SU-DHL-6 (cell line): ENCODE data around the gene ADAT3.

Experiments
- H2AFZ ChIP-seq: fragments of 200-600 bp; sonication (generic); 2 replicates; pipeline ENCODE4 v1.6.1; 2014; ENCODE audit warnings: low read depth, mild to moderate bottlenecking, moderate library complexity, mixed read lengths, antibody characterized with exemption, low read length; ENCODE audit not compliant: severe bottlenecking
- H3F3A ChIP-seq: fragments of 200-600 bp; shearing (Covaris generic); 2 replicates; pipeline ENCODE4 v1.6.0; 2016; ENCODE audit warnings: antibody characterized with exemption, mild to moderate bottlenecking; ENCODE audit not compliant: insufficient read depth
- H3K27ac ChIP-seq: fragments of 200-600 bp; sonication (generic); 2 replicates; pipeline ENCODE4 v1.5.1; 2016; ENCODE audit warnings: low read depth, mild to moderate bottlenecking, low read length, moderate library complexity, mixed read lengths
- H3K27me3 ChIP-seq: fragments of 200-600 bp; sonication (generic), shearing (Covaris generic); 2 replicates; pipeline ENCODE4 v1.6.0; 2014; ENCODE audit warnings: mild to moderate bottlenecking, low read length
- H3K36me3 ChIP-seq: fragments of 200-600 bp; sonication (generic); 2 replicates; pipeline ENCODE4 v1.6.1; 2014; ENCODE audit warnings: mild to moderate bottlenecking, low read length, mixed read lengths
- H3K4me2 ChIP-seq: fragments of 300-600, 200-600 bp; shearing (Covaris generic), sonication (generic); 2 replicates; pipeline ENCODE4 v1.6.0; 2014; ENCODE audit warnings: low read length, low read depth, mild to moderate bottlenecking; ENCODE audit not compliant: poor library complexity, severe bottlenecking
- H3K4me3 ChIP-seq: fragments of 200-600 bp; sonication (generic); 2 replicates; pipeline ENCODE4 v1.5.1; 2014; ENCODE audit warnings: antibody characterized with exemption, low read length, mild to moderate bottlenecking, mixed read lengths; ENCODE audit not compliant: insufficient read depth, poor library complexity, severe bottlenecking
- H3K79me2 ChIP-seq: fragments of 200-600 bp; sonication (generic); 2 replicates; pipeline ENCODE4 v1.6.1; 2014; ENCODE audit warnings: mild to moderate bottlenecking, low read length, moderate library complexity; ENCODE audit not compliant: insufficient read depth
- H3K9ac ChIP-seq: fragments of 200-600 bp; sonication (generic); 2 replicates; pipeline ENCODE4 v1.7.0; 2014; ENCODE audit warnings: mild to moderate bottlenecking, low read length
- H3K9me2 ChIP-seq: fragments of 200-600 bp; sonication (generic); replicated peaks from 2 replicates; pipeline ENCODE4 v1.6.1; 2014; ENCODE audit warnings: low read length; ENCODE audit not compliant: insufficient read depth
- H3K9me3 ChIP-seq: fragments of 200-600 bp; sonication (generic); 2 replicates; pipeline ENCODE4 v1.6.1; 2014; ENCODE audit warnings: low read length, mixed read lengths; ENCODE audit not compliant: insufficient read depth
- H4K20me1 ChIP-seq: fragments of 200-600 bp; sonication (generic); 2 replicates; pipeline ENCODE4 v1.6.1; 2014; ENCODE audit warnings: low read depth, mild to moderate bottlenecking, antibody characterized with exemption, low read length, moderate library complexity, mixed read lengths
- CTCF ChIP-seq: fragments of 200-600 bp; sonication (generic); IDR thresholded peaks from one replicate; pipeline ENCODE4 v1.5.1; 2017; ENCODE audit warnings: antibody characterized with exemption, mild to moderate bottlenecking, low read length, moderate library complexity; ENCODE audit not compliant: insufficient read depth, poor library complexity, severe bottlenecking
- EZH2phosphoT487 ChIP-seq: fragments of 200-600 bp; sonication (generic), shearing (Covaris generic); conservative IDR thresholded peaks from 2 replicates; pipeline ENCODE4 v1.6.1; 2018; ENCODE audit warnings: mild to moderate bottlenecking, antibody characterized with exemption, low read length, moderate library complexity, mixed read lengths

ADAT3 gene

DNA sequence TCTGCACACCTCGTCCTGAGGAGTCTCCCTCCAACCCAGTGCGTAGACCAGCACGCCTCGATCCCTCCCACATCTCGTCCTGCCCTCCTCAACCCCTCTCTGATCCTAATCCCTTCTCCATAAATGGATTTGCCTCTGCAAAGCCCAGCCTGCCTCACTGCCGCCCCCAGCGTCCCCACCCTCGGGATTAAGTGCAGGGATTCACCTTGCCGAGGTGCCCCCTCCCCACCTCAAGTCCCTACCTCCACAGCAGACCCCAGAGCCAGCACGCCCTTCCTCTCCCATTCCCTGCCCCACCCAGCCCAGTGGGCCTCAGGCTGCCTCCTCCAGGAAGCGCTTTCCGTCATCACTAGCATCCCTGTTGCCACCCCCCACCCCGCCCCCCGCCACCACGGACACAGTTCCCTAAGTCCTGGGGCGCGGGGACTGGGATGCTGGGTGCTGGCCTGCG lies 45.8 kb upstream of the ADAT3 start:
- Histone ChIP-seq H3K4me2 (no peak overlapping the region), H2AFZ (no peak overlapping the region), H3K27ac (no peak overlapping the region), H3K4me3 (no peak overlapping the region), H3K9me3 (no peaks in the 10 kb centered on the region), H3K36me3 (no peaks in the 10 kb centered on the region), H3K9ac (no peak overlapping the region), H3F3A (peaks cover 16% of the 10 kb centered on the region; the same call in 1 of the 2 replicates), H3K79me2 (peaks cover 62% of the 10 kb centered on the region), H3K9me2 (no peaks in the 10 kb centered on the region), H4K20me1 (peaks cover 6% of the 10 kb centered on the region; the same call in 1 of the 2 replicates), H3K27me3 (no peaks in the 10 kb centered on the region)
- no peak for TF ChIP-seq CTCF
- TF ChIP-seq EZH2phosphoT487, result no peak

DNA sequence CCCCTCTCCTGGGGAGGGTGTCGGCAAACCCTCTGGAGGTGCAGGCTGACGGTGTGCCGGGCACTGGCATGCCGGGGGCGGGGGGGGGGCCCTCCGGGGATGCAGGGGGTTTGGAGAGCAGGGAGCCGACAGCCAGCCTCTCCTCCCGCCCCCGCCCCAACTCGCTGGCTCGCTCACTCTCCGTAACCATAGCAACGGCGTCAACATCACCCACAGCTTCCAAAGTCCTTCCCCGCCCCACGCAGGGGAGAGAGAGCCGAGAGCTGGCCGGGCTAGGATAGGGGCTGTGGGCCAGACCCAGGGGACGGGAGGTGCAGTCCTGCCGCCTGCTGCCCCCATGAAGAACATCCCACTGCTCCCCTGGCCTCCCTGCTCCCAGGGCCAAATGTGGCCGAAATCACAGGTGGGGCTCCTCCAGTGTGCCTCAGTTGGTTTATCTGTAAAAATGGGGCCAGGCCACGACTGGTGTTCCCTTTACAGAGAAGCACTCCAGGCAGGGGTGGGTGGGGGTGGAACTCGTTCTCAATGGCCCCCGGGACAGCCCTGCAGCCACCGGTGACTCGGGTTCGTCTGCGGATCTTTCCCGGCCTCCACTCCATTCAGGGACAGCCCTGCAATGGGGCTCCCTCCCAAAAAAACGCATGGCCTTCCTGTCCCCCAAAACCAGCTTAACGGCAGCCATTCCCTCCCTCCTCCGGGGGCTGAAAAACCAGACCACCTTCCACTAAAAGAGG lies 45.0 kb upstream of the ADAT3 start:
- Histone ChIP-seq H3K27ac (no peak overlapping the region), H3K79me2 (peaks cover 58% of the 10 kb centered on the region)
- no peak for TF ChIP-seq EZH2phosphoT487
- no peak for TF ChIP-seq CTCF

DNA sequence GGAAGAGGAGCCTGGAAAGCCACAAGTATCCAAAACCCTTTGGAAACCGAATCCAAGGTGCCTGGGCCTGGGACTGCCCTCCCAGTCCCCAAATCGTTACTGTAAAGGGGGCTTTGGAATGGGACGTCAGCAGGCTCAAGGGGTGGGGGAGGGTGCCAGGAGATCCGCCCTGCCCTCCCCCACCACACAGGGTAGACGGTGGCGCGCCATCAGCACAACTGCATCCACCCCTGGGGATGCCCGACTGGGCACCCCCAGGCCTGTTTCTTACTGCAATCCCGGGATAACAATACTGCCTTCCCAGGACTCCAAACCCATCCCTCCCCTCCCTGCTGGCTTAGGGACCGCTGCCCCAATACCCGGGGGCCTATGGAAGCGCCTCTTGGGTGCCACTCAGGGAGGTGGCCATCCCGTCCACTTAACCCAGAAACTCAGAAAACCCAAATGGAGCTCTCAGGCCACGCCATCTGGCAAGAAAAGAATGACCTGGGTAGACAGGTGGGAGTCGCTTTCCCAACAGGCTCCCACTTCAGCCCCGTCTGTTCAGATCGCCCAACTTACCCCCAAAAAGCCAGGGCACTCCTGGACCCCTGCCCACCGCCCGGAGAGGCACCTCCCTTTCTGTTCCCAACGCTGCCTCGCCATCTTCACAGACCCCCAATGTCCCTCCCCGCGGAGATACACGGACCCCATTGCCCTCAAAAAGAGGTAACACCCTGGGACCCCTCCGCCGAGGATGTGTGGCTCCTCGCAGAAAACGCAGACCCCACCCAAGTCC lies 44.2 kb upstream of the ADAT3 start:
- H3K27ac ChIP-seq, result no peak overlapping the region

More for the DNA sequence above, 45.0 kb upstream of the ADAT3 start:
- Histone ChIP-seq H3K4me3 (peak overlapping the region; percentile 95), H3K27me3 (no peaks in the 10 kb centered on the region), H2AFZ (no peak overlapping the region), H3K36me3 (no peaks in the 10 kb centered on the region), H3K4me2 (peak overlapping the region; percentile 66), H3K9me3 (no peaks in the 10 kb centered on the region), H3K9me2 (no peaks in the 10 kb centered on the region), H3F3A (peaks cover 17% of the 10 kb centered on the region; the same call in 1 of the 2 replicates), H4K20me1 (peaks cover 6% of the 10 kb centered on the region; the same call in 1 of the 2 replicates), H3K9ac (peak overlapping the region; percentile 75)

More for the DNA sequence above, 44.2 kb upstream of the ADAT3 start:
- Histone ChIP-seq H3K4me2 (peak overlapping the region; percentile 66), H3K27me3 (no peaks in the 10 kb centered on the region), H3K4me3 (peak overlapping the region; percentile 95), H3K9me2 (no peaks in the 10 kb centered on the region), H2AFZ (no peak overlapping the region), H3K9me3 (no peaks in the 10 kb centered on the region), H3K79me2 (peaks cover 51% of the 10 kb centered on the region), H3K36me3 (no peaks in the 10 kb centered on the region), H4K20me1 (peaks cover 6% of the 10 kb centered on the region; the same call in 1 of the 2 replicates), H3F3A (peaks cover 21% of the 10 kb centered on the region; the same call in 1 of the 2 replicates), H3K9ac (peak overlapping the region; percentile 75)
- no peak for TF ChIP-seq CTCF
- TF ChIP-seq EZH2phosphoT487, result no peak
